MM.1S (cell line): ENCODE data around the gene CHMP2B.

Experiments used
- DNase-seq: peaks from one replicate; pipeline ENCODE4 v3.0.0-alpha.2; 2015
- H2AFZ ChIP-seq: fragments of 300-600 bp; sonication (generic); 2 replicates; pipeline ENCODE4 v1.6.0; 2016; ENCODE audit warnings: antibody characterized with exemption, low read length
- H3F3A ChIP-seq: fragments of 300-600 bp; sonication (generic); 2 replicates; pipeline ENCODE4 v1.6.1; 2016; ENCODE audit warnings: mild to moderate bottlenecking, antibody characterized with exemption, low read length, moderate library complexity, mixed read lengths; ENCODE audit not compliant: insufficient read depth
- H3K27ac ChIP-seq: fragments of 300-600 bp; sonication (generic); 2 replicates; pipeline ENCODE4 v1.5.1; 2016; ENCODE audit warnings: mild to moderate bottlenecking, low read length
- H3K27me3 ChIP-seq: fragments of 300-600 bp; sonication (generic); replicated peaks from 2 replicates; pipeline ENCODE4 v1.6.0; 2016; ENCODE audit warnings: low read length; ENCODE audit not compliant: insufficient read depth
- H3K36me3 ChIP-seq: fragments of 300-600 bp; sonication (generic); replicated peaks from 2 replicates; pipeline ENCODE4 v1.6.1; 2016; ENCODE audit warnings: mild to moderate bottlenecking, low read length, mixed read lengths; ENCODE audit not compliant: insufficient read depth
- H3K4me1 ChIP-seq: fragments of 300-600 bp; sonication (generic); 2 replicates; pipeline ENCODE4 v1.6.1; 2016; ENCODE audit warnings: low read length, mixed read lengths
- H3K4me2 ChIP-seq: fragments of 300-600 bp; sonication (generic); 2 replicates; pipeline ENCODE4 v1.6.0; 2016; ENCODE audit warnings: low read depth, low read length
- H3K4me3 ChIP-seq: fragments of 300-600 bp; sonication (generic); 2 replicates; pipeline ENCODE4 v1.5.1; 2016; ENCODE audit warnings: low read length, mixed read lengths
- H3K79me2 ChIP-seq: fragments of 300-600 bp; sonication (generic); 2 replicates; pipeline ENCODE4 v1.6.1; 2016; ENCODE audit warnings: mixed run types, low read length, mixed read lengths
- H3K9ac ChIP-seq: fragments of 300-600 bp; sonication (generic); 2 replicates; pipeline ENCODE4 v1.6.1; 2016; ENCODE audit warnings: low read length, mixed read lengths
- H3K9me2 ChIP-seq: fragments of 300-600 bp; sonication (generic); replicated peaks from 2 replicates; pipeline ENCODE4 v1.6.1; 2016; ENCODE audit warnings: mild to moderate bottlenecking, low read length, mixed read lengths; ENCODE audit not compliant: insufficient read depth
- H3K9me3 ChIP-seq: fragments of 300-600 bp; sonication (generic); replicated peaks from 2 replicates; pipeline ENCODE4 v1.6.1; 2016; ENCODE audit warnings: mild to moderate bottlenecking, low read length, mixed read lengths; ENCODE audit not compliant: insufficient read depth
- H4K20me1 ChIP-seq: fragments of 300-600 bp; sonication (generic); 2 replicates; pipeline ENCODE4 v1.6.1; 2016; ENCODE audit warnings: mild to moderate bottlenecking, low read length, moderate library complexity, mixed read lengths; ENCODE audit not compliant: insufficient read depth
- EZH2 ChIP-seq: fragments of 300-600 bp; sonication (generic); optimal IDR thresholded peaks from 2 replicates; pipeline ENCODE3; 2017; ENCODE audit warnings: low read depth, mild to moderate bottlenecking, antibody characterized with exemption, low read length, mixed read lengths
- EZH2phosphoT487 ChIP-seq: fragments of 300-600 bp; sonication (generic); IDR thresholded peaks from 2 replicates; pipeline ENCODE4 v1.6.1; 2018; ENCODE audit warnings: antibody characterized with exemption, low read length
- TF ChIP-seq, protein P1 (sequence below): fragments of 300-600 bp; sonication (generic); IDR thresholded peaks from 2 replicates; pipeline ENCODE4 v1.5.1; 2016; ENCODE audit warnings: antibody characterized with exemption, low read length, mixed read lengths

Gene CHMP2B

GRCh38 chr3:87269723-87270122, 42.6 kb downstream of the CHMP2B start:
- no peak overlapping the region for H3K27ac ChIP-seq
- no peaks in the 10 kb centered on the region for H3K9me2 ChIP-seq
- TF ChIP-seq, protein P1, sequence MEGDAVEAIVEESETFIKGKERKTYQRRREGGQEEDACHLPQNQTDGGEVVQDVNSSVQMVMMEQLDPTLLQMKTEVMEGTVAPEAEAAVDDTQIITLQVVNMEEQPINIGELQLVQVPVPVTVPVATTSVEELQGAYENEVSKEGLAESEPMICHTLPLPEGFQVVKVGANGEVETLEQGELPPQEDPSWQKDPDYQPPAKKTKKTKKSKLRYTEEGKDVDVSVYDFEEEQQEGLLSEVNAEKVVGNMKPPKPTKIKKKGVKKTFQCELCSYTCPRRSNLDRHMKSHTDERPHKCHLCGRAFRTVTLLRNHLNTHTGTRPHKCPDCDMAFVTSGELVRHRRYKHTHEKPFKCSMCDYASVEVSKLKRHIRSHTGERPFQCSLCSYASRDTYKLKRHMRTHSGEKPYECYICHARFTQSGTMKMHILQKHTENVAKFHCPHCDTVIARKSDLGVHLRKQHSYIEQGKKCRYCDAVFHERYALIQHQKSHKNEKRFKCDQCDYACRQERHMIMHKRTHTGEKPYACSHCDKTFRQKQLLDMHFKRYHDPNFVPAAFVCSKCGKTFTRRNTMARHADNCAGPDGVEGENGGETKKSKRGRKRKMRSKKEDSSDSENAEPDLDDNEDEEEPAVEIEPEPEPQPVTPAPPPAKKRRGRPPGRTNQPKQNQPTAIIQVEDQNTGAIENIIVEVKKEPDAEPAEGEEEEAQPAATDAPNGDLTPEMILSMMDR = no peak
- TF ChIP-seq EZH2phosphoT487 (no peak), EZH2 (no peak)
- no peak overlapping the region for H3K4me2 ChIP-seq
- H3K4me1 ChIP-seq = no peaks in the 10 kb centered on the region
- no peaks in the 10 kb centered on the region for H3K27me3 ChIP-seq
- H3K36me3 ChIP-seq = no peaks in the 10 kb centered on the region
- no peaks in the 10 kb centered on the region for H4K20me1 ChIP-seq
- no peaks in the 10 kb centered on the region for H3K79me2 ChIP-seq
- DNase-seq = no peak
- H2AFZ ChIP-seq = no peak overlapping the region
- H3F3A ChIP-seq = no peaks in the 10 kb centered on the region
- no peak overlapping the region for H3K9ac ChIP-seq
- no peak overlapping the region for H3K4me3 ChIP-seq
- no peaks in the 10 kb centered on the region for H3K9me3 ChIP-seq

DNA sequence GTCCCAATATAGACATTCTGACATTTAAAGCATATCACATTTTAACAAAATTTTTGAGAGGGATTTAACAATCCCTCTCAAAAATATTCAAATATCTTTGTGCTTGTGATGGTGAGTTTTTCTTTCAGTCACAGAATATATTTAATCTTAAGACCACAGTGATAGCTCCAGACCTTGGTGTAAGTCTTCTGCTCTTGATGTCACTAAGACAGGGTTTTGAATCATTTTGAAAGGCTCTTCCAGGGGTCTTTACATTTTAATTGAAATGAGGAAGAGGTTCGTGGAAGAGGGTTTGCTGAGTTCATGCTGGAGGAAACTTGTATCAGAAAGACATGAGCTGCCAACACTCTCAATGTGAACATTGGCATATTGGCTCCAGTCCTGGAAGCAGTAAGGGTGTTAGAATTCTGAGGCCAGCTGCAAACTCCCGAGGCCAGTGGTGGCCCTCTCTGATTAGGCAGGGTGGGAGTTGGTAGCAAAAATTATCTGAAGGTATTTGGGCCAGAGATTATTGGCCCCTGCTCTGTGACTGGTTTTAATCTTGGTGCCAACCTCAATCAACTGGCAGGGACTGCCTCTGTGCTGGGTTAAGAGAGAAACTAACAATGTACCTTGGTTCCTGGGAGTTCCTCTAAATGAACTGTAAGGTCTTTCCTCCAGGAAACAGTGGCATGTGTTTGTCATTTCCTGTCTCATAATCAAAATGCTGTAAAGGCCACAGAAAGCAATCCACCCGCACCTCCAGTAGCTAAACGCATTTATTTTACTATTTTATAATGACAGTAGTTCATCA, 44.0 kb downstream of the CHMP2B start:
- Histone ChIP-seq H3K27ac (no peak overlapping the region), H3K9ac (no peak overlapping the region), H3K27me3 (no peaks in the 10 kb centered on the region), H4K20me1 (no peaks in the 10 kb centered on the region), H3K79me2 (no peaks in the 10 kb centered on the region), H3K4me2 (no peak overlapping the region), H3K4me1 (no peaks in the 10 kb centered on the region), H3K4me3 (no peak overlapping the region), H3K9me3 (no peaks in the 10 kb centered on the region), H2AFZ (no peak overlapping the region), H3K36me3 (no peaks in the 10 kb centered on the region), H3K9me2 (no peaks in the 10 kb centered on the region), H3F3A (no peaks in the 10 kb centered on the region)
- DNase-seq = no peak
- TF ChIP-seq EZH2phosphoT487 = no peak

DNA sequence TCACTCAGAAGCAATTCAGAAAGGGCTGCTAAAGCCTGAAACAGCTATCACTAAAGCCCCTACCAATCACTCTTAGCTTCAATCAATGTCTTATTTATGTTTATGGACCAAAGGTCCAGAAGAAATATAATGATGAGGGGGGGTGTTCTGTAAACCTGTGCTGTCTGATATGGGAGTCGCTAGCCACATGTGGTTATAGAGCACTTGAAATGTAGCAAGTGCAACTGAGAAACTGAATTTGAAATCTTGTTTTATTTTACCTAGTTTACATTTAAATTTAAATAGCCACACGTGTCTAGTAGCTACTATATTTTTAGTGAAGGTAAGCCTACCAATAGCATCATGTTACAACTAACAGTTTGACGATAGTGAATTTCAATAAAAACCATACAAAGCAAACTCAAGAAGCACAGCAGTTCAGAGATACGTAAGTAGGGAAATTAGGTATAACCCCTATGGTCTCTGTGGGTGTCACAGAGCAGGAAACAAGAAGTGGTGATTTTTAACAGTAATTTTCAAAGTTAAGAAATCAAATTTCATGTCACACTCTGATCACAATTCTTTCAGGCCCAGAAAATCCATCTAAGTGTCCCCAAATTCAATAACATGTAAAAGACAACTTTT, 45.7 kb downstream of the CHMP2B start:
- H2AFZ ChIP-seq = no peak overlapping the region
- no peak overlapping the region for H3K27ac ChIP-seq

More for the DNA sequence above, 45.7 kb downstream of the CHMP2B start:
- Histone ChIP-seq H3K4me3 (no peak overlapping the region), H3F3A (no peaks in the 10 kb centered on the region), H3K4me1 (no peaks in the 10 kb centered on the region), H3K27me3 (no peaks in the 10 kb centered on the region), H3K9me3 (no peaks in the 10 kb centered on the region), H3K4me2 (no peak overlapping the region), H3K9ac (no peak overlapping the region), H3K36me3 (no peaks in the 10 kb centered on the region), H3K79me2 (no peaks in the 10 kb centered on the region), H4K20me1 (no peaks in the 10 kb centered on the region), H3K9me2 (no peaks in the 10 kb centered on the region)
- no peak for DNase-seq
- TF ChIP-seq, protein P1 = no peak
- TF ChIP-seq EZH2 (no peak), EZH2phosphoT487 (no peak)
